ENCODE data around the gene C17orf67.

Gene C17orf67

GRCh38 chr17:56781906-56782305 is 51.8 kb downstream of the C17orf67 start:
- no peak overlapping the region for H3K4me3 ChIP-seq (replicated peaks in 1 of 2; ENCODE audit: low read depth in 2 of 2, low read length in 2 of 2)

GRCh38 chr17:56779898-56780777 is 53.6 kb downstream of the C17orf67 start:
- peak; percentile 69 to 73 for DNase-seq (ENCODE audit: low read depth in 2 of 2)
- TF ChIP-seq, protein P1, sequence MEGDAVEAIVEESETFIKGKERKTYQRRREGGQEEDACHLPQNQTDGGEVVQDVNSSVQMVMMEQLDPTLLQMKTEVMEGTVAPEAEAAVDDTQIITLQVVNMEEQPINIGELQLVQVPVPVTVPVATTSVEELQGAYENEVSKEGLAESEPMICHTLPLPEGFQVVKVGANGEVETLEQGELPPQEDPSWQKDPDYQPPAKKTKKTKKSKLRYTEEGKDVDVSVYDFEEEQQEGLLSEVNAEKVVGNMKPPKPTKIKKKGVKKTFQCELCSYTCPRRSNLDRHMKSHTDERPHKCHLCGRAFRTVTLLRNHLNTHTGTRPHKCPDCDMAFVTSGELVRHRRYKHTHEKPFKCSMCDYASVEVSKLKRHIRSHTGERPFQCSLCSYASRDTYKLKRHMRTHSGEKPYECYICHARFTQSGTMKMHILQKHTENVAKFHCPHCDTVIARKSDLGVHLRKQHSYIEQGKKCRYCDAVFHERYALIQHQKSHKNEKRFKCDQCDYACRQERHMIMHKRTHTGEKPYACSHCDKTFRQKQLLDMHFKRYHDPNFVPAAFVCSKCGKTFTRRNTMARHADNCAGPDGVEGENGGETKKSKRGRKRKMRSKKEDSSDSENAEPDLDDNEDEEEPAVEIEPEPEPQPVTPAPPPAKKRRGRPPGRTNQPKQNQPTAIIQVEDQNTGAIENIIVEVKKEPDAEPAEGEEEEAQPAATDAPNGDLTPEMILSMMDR (IDR thresholded peaks at IDR 0.05; ENCODE audit: low read depth, low read length), result peak; percentile 73
- peak overlapping the region; percentile 34 to 36 for H3K4me3 ChIP-seq (replicated peaks in 1 of 2; ENCODE audit: low read depth in 2 of 2, low read length in 2 of 2)

More at GRCh38 chr17:56781906-56782305, 51.8 kb downstream of the C17orf67 start:
- no peak for DNase-seq (ENCODE audit: low read depth in 2 of 2)
- TF ChIP-seq, protein P1 (IDR thresholded peaks at IDR 0.05; ENCODE audit: low read depth, low read length), result no peak

GRCh38 chr17:56779322-56779721 is 54.4 kb downstream of the C17orf67 start:
- TF ChIP-seq, protein P1 (IDR thresholded peaks at IDR 0.05; ENCODE audit: low read depth, low read length), result no peak
- DNase-seq (ENCODE audit: low read depth in 2 of 2), result no peak
- no peak overlapping the region for H3K4me3 ChIP-seq (replicated peaks in 1 of 2; ENCODE audit: low read depth in 2 of 2, low read length in 2 of 2)

DNA sequence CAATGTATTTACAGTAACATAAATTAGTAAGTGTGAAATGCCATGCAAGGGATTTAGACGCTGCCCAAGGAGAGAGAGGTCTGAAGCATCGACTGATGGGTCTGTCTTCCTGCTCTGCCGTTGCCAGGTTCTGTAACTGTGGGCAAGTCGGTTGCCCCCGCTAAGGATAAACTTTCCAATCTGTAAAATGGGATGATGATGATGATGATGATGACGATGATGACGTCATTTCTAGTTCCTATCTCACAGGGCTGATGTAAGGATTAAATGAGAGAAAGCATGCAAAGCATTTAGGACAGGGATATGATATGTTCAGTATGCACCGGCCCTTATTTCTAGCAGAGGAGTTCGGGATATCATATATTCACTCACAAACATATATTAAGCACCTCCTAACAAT is 54.8 kb downstream of the C17orf67 start:
- DNase-seq (ENCODE audit: low read depth in 2 of 2), result no peak
- H3K4me3 ChIP-seq (replicated peaks in 1 of 2; ENCODE audit: low read depth in 2 of 2, low read length in 2 of 2), result no peak overlapping the region
- TF ChIP-seq, protein P1 (IDR thresholded peaks at IDR 0.05; ENCODE audit: low read depth, low read length), result no peak

- DNase-seq (ENCODE audit: low read depth in 2 of 2), result peak in 1 of 2 donors; percentile 9
- TF ChIP-seq, protein P1 (IDR thresholded peaks at IDR 0.05; ENCODE audit: low read depth, low read length), result no peak
- no peak overlapping the region for H3K4me3 ChIP-seq (replicated peaks in 1 of 2; ENCODE audit: low read depth in 2 of 2, low read length in 2 of 2)
Observed at GRCh38 chr17:56777859-56778258, 55.9 kb downstream of the C17orf67 start.

DNA sequence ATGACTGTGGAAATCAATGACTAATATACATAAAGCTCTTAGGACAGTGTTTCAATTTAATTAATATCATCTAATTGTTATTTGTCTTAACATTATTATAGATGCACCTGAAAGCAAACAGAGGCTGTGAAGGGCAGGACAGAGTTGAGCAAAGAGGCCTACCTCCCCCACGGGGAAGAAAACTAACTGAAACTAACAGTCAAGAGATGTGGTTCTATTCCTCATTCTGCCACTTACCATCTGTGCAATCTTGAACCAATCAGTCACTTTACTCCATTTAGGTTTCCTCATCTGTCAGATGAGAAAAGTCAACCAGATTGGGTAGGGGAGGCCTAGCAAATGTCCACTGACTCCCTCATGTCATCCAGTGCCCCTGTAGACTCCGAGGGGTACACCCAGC is 59.1 kb downstream of the C17orf67 start:
- DNase-seq (ENCODE audit: low read depth in 2 of 2), result no peak
- H3K4me3 ChIP-seq (replicated peaks in 1 of 2; ENCODE audit: low read depth in 2 of 2, low read length in 2 of 2), result no peak overlapping the region
- TF ChIP-seq, protein P1 (IDR thresholded peaks at IDR 0.05; ENCODE audit: low read depth, low read length), result no peak

Measured in cardiac fibroblast (primary cell).